ENCODE measurements around the gene PTPRN2. TPM values are rescaled to one million over a fixed set of nuclear protein-coding genes. Genes with fewer than 3 reads are reported as not detected.

The PTPRN2 gene
- total and polyA plus RNA-seq, 9 of the 15 experiments (the other 6 are each of a cell fraction or from before 2014, with no cell fraction given) = not detected

- no peak for FAIRE-seq
- 18% methylated on average over 2 of the region's 2 CpGs for WGBS (ENCODE audit: insufficient coverage, low coverage, missing lambda C conversion rate)
- POLR2A ChIA-PET = interaction anchor here (0.5 to 1.1 kb wide), 2 partner anchors 15 to 52 kb away, joined by 3 to 4 read pairs; no protein-coding TSS in a partner anchor
Observed at GRCh38 chr7:158286210-158286609, 301.4 kb downstream of the PTPRN2 start.

GRCh38 chr7:158285383-158285770 is 302.2 kb downstream of the PTPRN2 start:
- H3K9ac ChIP-seq (ENCODE audit: insufficient read depth in 1 of 2, low read depth in 2 of 2, low read length in 2 of 2) = no peak overlapping the region
- in situ Hi-C loops (cut with MboI) (no loop called here), intact Hi-C loops (cut with micrococcal nuclease) (no loop called here)
- H4K20me1 ChIP-seq (replicated peaks; ENCODE audit: control insufficient read depth, insufficient read depth, low read length) = 0 out of 2 replicates have a peak, but pooled peaks cover 5% of the 10 kb centered on the region
- H3K4me2 ChIP-seq (ENCODE audit: insufficient read depth, low read length) = no peak overlapping the region
- POLR2A ChIA-PET = interaction anchor here (1.1 kb wide), 1 partner anchor 16 kb away, joined by 4 read pairs; no protein-coding TSS in a partner anchor
- no peaks in the 10 kb centered on the region for H3K9me1 ChIP-seq (ENCODE audit: control insufficient read depth, insufficient read depth, low read length)
- ATAC-seq (no peak), FAIRE-seq (no peak), DNase-seq (ENCODE audit: extremely low read depth in 1 of 4, low spot score in 3 of 4) (no peak)
- H2AFZ ChIP-seq (ENCODE audit: low read depth, low read length) = no peak overlapping the region
- H3K4me1 ChIP-seq (replicated peaks in 1 of 2; ENCODE audit: control insufficient read depth in 2 of 2, insufficient read depth in 2 of 2, low read length in 2 of 2) = no peaks in the 10 kb centered on the region
- CTCF ChIA-PET (ENCODE audit: low intra/inter-chr PET ratio) = no interaction called here
- H3K9me3 ChIP-seq (replicated peaks; ENCODE audit: control insufficient read depth, insufficient read depth, low read depth, low read length) = no peaks in the 10 kb centered on the region; the same call in 1 of the 2 replicates
- peaks cover 22 to 39% of the 10 kb centered on the region in 2 experiments for H3K27me3 ChIP-seq (ENCODE audit: control insufficient read depth in 2 of 2, insufficient read depth in 2 of 2, low read length in 2 of 2)
- H3K4me3 ChIP-seq = no peak overlapping the region
- no peak overlapping the region for H3K27ac ChIP-seq (ENCODE audit: extremely low read depth, low read depth, low read length)
- H3K79me2 ChIP-seq (ENCODE audit: control insufficient read depth, insufficient read depth, low read length) = no peaks in the 10 kb centered on the region
- WGBS (ENCODE audit: insufficient coverage, low coverage, missing lambda C conversion rate) = 0% methylated on average over 9 of the region's 9 CpGs
- no peaks in the 10 kb centered on the region for H3K36me3 ChIP-seq (ENCODE audit: control insufficient read depth, insufficient read depth, low read length)
- no TSS peak for BruUV-seq (replicated peaks)
- TF ChIP-seq ZNF280A (IDR thresholded peaks at IDR 0.05; ENCODE audit: low read depth, partially characterized antibody) (no peak), MLX (CRISPR knock-in tag; conservative IDR thresholded peaks at IDR 0.05) (no peak)

More at GRCh38 chr7:158286210-158286609, 301.4 kb downstream of the PTPRN2 start:
- Histone ChIP-seq H3K79me2 (ENCODE audit: control insufficient read depth, insufficient read depth, low read length) (no peaks in the 10 kb centered on the region), H3K9me3 (replicated peaks; ENCODE audit: control insufficient read depth, insufficient read depth, low read depth, low read length) (no peaks in the 10 kb centered on the region; the same call in 1 of the 2 replicates), H3K36me3 (ENCODE audit: control insufficient read depth, insufficient read depth, low read length) (no peaks in the 10 kb centered on the region), H4K20me1 (replicated peaks; ENCODE audit: control insufficient read depth, insufficient read depth, low read length) (0 out of 2 replicates have a peak, but pooled peaks cover 5% of the 10 kb centered on the region), H3K4me3 (no peak overlapping the region), H3K27me3 (ENCODE audit: control insufficient read depth in 2 of 2, insufficient read depth in 2 of 2, low read length in 2 of 2) (peaks cover 14 to 31% of the 10 kb centered on the region in 2 experiments; a peak in 4 of 5 replicates), H3K9me1 (ENCODE audit: control insufficient read depth, insufficient read depth, low read length) (no peaks in the 10 kb centered on the region), H3K4me1 (replicated peaks in 1 of 2; ENCODE audit: control insufficient read depth in 2 of 2, insufficient read depth in 2 of 2, low read length in 2 of 2) (no peaks in the 10 kb centered on the region), H3K9ac (ENCODE audit: insufficient read depth in 1 of 2, low read depth in 2 of 2, low read length in 2 of 2) (no peak overlapping the region), H3K27ac (ENCODE audit: extremely low read depth, low read depth, low read length) (no peak overlapping the region), H2AFZ (ENCODE audit: low read depth, low read length) (no peak overlapping the region), H3K4me2 (ENCODE audit: insufficient read depth, low read length) (no peak overlapping the region)
- TF ChIP-seq BRD9 (IDR thresholded peaks at IDR 0.05; ENCODE audit: low read depth, partially characterized antibody) (no peak), POU5F1 (IDR thresholded peaks at IDR 0.05; ENCODE audit: borderline replicate concordance, low read depth, low read length, partially characterized antibody) (no peak), POLR2G (IDR thresholded peaks at IDR 0.05; ENCODE audit: low read depth, low read length) (no peak), ZKSCAN3 (CRISPR knock-in tag; IDR thresholded peaks at IDR 0.05) (no peak), ILK (tag; IDR thresholded peaks at IDR 0.05; ENCODE audit: borderline replicate concordance, low read depth) (no peak), BCOR (IDR thresholded peaks at IDR 0.05) (no peak), RAD51 (IDR thresholded peaks at IDR 0.05; ENCODE audit: borderline replicate concordance, low read depth) (no peak), FOXK2 (conservative IDR thresholded peaks at IDR 0.05 in 1 of 2, IDR thresholded peaks at IDR 0.05 in 1 of 2; ENCODE audit: low read depth in 2 of 2) (no peak), SNAPC5 (CRISPR knock-in tag; IDR thresholded peaks at IDR 0.05) (no peak)
- intact Hi-C loops (cut with micrococcal nuclease) = no loop called here
- CTCF ChIA-PET (ENCODE audit: low intra/inter-chr PET ratio) = no interaction called here
- DNase-seq (ENCODE audit: extremely low read depth in 1 of 4, low spot score in 3 of 4) (no peak), ATAC-seq (no peak)
- in situ Hi-C loops (cut with MboI) = no loop called here
- no TSS peak for BruUV-seq (replicated peaks)
